Loucy (cell line): ENCODE data around the gene PPP1R12A.

ENCODE experiments used
- EZH2phosphoT487 ChIP-seq: fragments of 200-600 bp; IDR thresholded peaks from 2 replicates; pipeline ENCODE4 v1.6.1; 2018; ENCODE audit warnings: antibody characterized with exemption, mild to moderate bottlenecking, moderate library complexity, borderline replicate concordance
- TF ChIP-seq, protein P1 (sequence below): fragments of 200-600 bp; sonication (generic); conservative IDR thresholded peaks from 2 replicates; pipeline ENCODE4 v1.5.1; 2014; ENCODE audit warnings: mild to moderate bottlenecking, antibody characterized with exemption, low read length

DNA sequence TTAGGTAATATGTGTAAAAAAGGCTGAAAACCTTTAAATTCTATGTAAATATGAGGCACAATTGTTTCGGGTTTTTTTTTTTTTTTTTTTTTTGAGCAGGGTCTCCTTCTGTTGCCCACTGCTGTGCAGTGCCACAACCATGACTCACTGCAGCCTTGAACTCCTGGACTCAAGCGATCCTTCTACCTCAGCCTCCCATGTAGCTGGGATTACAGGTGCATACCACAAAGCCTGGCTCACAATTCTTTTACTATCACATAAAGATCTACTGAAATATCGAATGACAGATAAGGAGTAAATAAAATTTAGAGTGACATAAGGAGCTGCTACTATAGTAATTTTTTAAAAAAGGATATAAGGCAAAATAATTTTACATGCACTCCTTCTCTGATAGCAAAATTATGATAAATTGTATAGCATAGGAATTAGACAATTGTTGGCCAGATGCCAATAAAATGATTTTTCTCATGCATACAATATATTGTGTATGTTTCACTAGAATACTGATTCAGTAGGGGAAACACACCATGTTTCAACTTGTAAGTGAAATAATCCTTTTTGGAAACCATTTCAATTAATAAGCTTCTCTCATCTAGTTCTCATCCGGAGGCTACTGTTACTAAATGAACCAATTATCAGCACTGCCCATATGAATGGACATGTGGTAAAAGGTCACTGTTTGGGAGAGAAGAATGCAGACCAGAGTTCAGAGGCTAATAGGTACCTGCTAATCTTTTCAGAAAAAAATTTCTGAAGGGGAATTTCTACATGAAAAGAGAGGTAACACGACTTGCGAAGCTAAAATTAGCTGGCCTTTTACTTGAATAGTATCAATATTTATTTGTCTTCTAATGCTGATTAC lies 108.4 kb downstream of the PPP1R12A start:
- TF ChIP-seq, protein P1, sequence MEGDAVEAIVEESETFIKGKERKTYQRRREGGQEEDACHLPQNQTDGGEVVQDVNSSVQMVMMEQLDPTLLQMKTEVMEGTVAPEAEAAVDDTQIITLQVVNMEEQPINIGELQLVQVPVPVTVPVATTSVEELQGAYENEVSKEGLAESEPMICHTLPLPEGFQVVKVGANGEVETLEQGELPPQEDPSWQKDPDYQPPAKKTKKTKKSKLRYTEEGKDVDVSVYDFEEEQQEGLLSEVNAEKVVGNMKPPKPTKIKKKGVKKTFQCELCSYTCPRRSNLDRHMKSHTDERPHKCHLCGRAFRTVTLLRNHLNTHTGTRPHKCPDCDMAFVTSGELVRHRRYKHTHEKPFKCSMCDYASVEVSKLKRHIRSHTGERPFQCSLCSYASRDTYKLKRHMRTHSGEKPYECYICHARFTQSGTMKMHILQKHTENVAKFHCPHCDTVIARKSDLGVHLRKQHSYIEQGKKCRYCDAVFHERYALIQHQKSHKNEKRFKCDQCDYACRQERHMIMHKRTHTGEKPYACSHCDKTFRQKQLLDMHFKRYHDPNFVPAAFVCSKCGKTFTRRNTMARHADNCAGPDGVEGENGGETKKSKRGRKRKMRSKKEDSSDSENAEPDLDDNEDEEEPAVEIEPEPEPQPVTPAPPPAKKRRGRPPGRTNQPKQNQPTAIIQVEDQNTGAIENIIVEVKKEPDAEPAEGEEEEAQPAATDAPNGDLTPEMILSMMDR = no peak
- TF ChIP-seq EZH2phosphoT487 = no peak
